Choroid plexus epithelial cell (primary cell): Measurements from ENCODE around the gene FAAP100.
"Not testable (repeated sequence)": the region's sequence is repeated elsewhere in the genome, so short reads cannot be mapped to it uniquely, and the experiment has no call there.

Experiments
- DNase-seq: peaks from one replicate; pipeline ENCODE4 v3.0.0-alpha.2; 2010; ENCODE audit warnings: low read depth
- H3K4me3 ChIP-seq: 2 replicates; pipeline ENCODE4 v1.5.1; 2011; ENCODE audit warnings: low read depth, mild to moderate bottlenecking, control low read depth, low read length, moderate library complexity
- TF ChIP-seq, protein P1 (sequence below): conservative IDR thresholded peaks from 2 replicates; pipeline ENCODE4 v1.5.1; 2011; ENCODE audit warnings: low read depth, mild to moderate bottlenecking, control low read depth, inconsistent platforms, low read length, moderate library complexity

The FAAP100 gene

DNA sequence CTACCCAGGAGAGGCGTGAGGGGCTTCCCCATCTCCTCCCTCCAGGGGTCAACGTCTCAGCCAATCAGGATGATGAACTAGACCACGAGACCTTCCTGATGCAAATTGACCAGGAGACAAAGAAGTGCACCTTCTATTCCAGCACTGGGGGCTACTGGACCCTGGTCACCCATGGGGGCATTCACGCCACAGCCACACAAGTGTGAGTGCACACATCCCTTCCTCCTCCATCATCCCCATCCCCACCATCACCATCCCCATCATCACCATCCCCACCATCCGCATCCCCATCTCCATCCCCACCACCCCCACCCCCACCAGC, 17.2 kb downstream of the FAAP100 start:
- TF ChIP-seq, protein P1, sequence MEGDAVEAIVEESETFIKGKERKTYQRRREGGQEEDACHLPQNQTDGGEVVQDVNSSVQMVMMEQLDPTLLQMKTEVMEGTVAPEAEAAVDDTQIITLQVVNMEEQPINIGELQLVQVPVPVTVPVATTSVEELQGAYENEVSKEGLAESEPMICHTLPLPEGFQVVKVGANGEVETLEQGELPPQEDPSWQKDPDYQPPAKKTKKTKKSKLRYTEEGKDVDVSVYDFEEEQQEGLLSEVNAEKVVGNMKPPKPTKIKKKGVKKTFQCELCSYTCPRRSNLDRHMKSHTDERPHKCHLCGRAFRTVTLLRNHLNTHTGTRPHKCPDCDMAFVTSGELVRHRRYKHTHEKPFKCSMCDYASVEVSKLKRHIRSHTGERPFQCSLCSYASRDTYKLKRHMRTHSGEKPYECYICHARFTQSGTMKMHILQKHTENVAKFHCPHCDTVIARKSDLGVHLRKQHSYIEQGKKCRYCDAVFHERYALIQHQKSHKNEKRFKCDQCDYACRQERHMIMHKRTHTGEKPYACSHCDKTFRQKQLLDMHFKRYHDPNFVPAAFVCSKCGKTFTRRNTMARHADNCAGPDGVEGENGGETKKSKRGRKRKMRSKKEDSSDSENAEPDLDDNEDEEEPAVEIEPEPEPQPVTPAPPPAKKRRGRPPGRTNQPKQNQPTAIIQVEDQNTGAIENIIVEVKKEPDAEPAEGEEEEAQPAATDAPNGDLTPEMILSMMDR, result no peak
- DNase-seq, result no peak
- H3K4me3 ChIP-seq, result no peak overlapping the region

DNA sequence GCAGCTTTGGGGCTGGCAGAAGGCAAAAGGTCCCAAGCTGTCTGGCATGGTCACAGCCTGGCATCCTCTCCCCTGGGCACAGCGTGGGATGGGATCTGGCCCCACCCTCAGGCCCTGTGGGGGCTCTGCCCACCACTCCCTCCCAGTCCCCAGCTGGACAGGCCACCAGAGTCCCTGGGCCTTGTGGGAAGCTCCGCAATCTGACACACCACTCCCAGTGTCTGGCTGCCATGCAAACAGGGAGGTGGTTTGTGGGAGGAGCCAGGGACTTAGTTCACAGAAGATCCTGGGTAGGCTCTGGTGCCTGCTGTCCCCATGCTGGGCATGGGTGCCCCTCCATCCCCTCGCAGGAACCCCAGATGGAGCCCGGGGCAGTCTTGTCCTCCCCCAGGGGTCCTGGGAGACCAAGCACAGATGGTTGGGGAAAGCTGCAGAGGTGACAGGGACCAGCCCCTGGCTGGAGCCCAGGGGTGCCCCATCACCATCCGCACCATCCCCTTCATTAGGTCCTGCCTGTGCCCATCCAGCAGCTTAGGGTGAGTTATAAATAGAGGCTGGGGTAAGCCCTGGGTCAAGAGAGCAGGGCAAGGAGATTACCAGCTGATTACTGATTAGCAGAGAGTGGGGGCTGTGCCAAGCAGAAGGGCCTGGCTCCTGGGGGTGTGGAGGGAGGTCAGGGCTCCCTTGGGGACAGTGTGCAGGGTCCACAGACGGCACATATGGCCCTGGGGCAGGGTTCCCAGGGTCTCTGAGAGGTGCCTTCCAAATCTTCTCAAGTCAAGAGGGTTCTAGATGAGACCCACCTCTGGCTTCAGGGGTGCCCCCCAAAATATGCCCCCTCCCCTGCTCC, 17.8 kb downstream of the FAAP100 start:
- DNase-seq, result no peak
- TF ChIP-seq, protein P1, result no peak
- H3K4me3 ChIP-seq, result no peak overlapping the region

GRCh38 chr17:81533339-81534141, 18.6 kb downstream of the FAAP100 start:
- TF ChIP-seq, protein P1, result no peak
- DNase-seq, result no peak
- H3K4me3 ChIP-seq, result no peak overlapping the region

- TF ChIP-seq, protein P1, result no peak
- no peak overlapping the region for H3K4me3 ChIP-seq
- DNase-seq, result no peak
Measured at GRCh38 chr17:81532490-81533287, 19.5 kb downstream of the FAAP100 start.

DNA sequence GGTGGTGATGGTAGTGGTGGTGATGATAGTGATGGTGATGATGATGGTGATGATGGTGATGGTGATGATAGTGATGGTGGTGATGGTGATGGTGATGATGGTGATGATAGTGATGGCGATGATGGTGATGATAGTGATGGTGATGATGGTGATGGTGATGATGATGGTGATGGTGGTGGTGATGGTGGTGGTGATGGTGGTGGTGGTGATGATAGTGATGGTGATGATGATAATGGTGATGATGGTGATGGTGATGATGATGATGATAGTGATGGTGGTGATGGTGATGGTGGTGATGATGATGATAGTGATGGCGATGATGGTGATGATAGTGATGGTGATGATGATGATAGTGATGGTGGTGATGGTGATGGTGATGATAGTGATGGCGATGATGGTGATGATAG, 20.2 kb downstream of the FAAP100 start:
- not testable (repeated sequence) for H3K4me3 ChIP-seq, DNase-seq

- DNase-seq, H3K4me3 ChIP-seq: not testable (repeated sequence)
Measured at GRCh38 chr17:81531013-81531412, 21.1 kb downstream of the FAAP100 start.

GRCh38 chr17:81529437-81529803, 22.7 kb downstream of the FAAP100 start:
- no peak for DNase-seq
- H3K4me3 ChIP-seq, result no peak overlapping the region
- TF ChIP-seq, protein P1, result no peak
